Activated T-cell treated with anti-CD3 and anti-CD28 coated beads for 48 hours (primary cell): ENCODE results near the gene FAM193A.
"Not testable (repeated sequence)": the region's sequence is repeated elsewhere in the genome, so short reads cannot be mapped to it uniquely, and the experiment has no call there.

Experiments
- DNase-seq: peaks from one replicate; pipeline ENCODE4 v3.0.0-alpha.2; 2020; ENCODE audit warnings: low read depth

FAM193A gene

GRCh38 chr4:2615821-2616220, 79.4 kb downstream of the FAM193A start:
- DNase-seq, result no peak

DNA sequence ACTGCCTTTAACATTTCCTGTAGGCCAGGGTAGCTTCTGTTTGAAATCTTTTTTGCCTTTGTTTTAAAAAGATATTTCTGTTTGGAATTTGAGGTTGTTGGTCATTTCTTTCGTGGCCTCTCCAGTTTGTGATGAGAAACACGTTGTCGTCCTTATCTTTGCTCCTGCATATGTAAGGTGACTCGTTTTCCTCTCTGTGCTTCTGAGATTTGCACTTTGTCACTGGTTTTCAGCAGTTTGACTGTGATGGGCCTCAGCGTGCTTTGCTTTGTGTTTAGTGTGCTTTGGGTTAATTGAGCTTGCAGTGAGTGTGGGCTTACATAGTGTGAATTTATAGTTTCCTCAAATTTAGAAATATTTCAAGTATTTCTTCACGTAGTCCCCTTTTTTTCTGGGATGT, 81.5 kb downstream of the FAM193A start:
- no peak for DNase-seq

DNA sequence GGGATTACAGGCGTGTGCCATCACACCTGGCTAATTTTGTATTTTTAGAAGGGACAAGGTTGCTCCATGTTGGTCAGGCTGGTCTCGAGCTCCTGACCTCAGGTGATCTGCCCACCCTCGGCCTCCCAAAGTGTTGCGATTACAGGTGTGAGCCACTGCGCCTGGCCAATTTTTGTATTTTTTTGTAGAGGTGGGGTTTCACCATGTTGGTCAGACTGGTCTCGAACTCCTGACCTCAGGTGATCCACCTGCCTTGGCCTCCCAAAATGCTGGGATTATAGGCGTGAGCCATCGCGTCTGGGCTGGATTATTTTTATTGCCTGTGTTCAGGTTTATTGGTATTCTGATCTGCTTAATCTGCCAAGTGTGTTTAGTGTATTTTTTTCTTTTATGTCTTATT, 82.3 kb downstream of the FAM193A start:
- not testable (repeated sequence) for DNase-seq

GRCh38 chr4:2619459-2619858, 83.0 kb downstream of the FAM193A start:
- DNase-seq, result no peak

- no peak for DNase-seq
Measured at GRCh38 chr4:2621419-2621818, 85.0 kb downstream of the FAM193A start.

DNA sequence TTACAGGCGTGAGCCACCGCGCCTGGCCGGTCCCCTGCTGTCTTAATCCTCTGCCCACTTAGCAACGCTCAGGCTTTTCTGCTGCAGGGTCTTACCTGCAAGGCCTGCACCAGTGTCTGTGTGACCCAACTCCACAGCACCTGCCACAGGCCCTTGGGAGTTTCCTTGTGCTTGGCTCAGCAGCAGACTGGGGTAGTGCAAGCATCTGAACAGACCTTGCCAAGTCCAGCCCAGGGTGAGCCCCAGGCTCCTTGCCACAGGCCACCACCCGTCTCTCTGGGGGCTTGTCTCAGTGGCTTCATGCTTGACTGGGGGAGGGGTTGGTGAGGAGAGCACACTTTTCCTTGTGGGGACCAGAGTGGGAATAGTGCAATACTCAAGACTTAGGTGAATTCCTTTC, 87.0 kb downstream of the FAM193A start:
- no peak for DNase-seq

- DNase-seq, result no peak
Measured at GRCh38 chr4:2624782-2625530, 88.5 kb downstream of the FAM193A start.

DNA sequence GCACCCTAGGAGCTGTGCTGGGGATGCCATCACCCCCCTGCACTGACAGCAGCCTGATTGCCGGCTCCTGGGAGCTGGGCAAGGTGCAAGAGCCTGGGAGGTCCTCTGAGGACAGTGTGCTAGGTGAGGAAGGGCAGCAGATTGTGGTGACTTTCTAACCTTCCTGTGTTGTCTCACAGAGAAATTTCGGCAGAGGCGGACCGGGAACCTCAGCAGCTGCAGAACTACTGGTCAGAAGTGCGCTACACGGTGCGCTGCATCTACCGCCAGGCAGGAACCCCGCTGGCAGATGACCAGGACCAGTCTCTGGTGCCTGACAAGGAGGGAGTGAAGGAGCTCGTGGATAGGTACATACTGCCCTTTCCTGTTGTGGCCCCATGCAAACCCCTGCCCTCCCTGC, 89.8 kb downstream of the FAM193A start:
- no peak for DNase-seq

DNA sequence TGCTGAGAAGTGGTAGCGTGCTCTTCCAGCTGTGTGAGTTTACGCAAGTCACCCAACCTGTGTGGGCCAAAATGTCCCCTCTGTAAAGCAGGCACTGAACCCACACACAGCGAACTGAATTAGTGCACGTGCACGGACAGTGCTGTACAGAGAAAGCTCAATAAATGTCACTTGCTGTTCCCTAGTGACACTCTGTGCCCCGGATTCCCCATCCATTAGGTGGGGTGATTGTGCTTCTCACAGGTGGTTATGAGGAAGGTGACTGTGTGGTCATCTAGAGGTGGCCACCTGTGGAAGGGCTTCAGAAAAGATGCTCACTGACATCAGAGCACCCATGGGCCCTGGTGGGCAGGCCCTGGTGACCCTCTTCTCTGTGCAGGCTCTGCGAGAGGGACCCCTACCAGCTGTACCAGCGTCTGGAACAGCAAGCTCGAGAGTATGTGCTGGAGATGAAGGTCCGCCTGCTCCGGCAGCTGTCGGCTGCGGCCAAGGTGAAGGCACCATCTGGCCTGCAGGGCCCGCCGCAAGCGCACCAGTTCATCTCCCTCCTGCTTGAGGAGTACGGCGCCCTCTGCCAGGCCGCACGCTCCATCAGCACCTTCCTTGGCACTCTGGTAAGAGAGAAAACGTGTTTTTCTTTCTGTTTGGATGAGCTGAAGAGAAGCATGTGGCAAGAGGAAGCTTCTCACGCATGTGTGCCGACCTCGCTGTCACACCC, 94.3 kb downstream of the FAM193A start:
- DNase-seq, result no peak

GRCh38 chr4:2634014-2634413, 97.6 kb downstream of the FAM193A start:
- no peak for DNase-seq

DNA sequence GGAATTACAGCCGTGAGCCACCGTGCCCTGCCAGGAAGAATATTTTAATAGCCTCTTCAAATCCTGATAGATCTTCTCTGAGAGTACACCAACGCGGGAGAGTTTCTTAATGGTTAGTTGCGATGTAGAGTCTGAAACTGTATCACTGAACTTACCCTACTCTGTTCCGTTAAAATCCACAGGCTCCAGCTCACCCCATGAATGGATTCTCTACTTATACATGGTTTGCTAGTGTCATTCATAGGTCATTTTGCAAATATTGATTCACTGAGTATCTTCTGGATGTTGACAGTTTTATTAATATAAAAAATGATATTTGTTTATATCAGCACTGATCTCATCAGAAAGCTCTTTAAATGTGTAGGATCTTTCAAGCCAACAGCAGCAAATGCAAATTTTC, 99.9 kb downstream of the FAM193A start:
- no peak for DNase-seq

- DNase-seq, result not testable (repeated sequence)
Measured at GRCh38 chr4:2636994-2637393, 100.5 kb downstream of the FAM193A start.

- no peak for DNase-seq
Measured at GRCh38 chr4:2637956-2638552, 101.6 kb downstream of the FAM193A start.

DNA sequence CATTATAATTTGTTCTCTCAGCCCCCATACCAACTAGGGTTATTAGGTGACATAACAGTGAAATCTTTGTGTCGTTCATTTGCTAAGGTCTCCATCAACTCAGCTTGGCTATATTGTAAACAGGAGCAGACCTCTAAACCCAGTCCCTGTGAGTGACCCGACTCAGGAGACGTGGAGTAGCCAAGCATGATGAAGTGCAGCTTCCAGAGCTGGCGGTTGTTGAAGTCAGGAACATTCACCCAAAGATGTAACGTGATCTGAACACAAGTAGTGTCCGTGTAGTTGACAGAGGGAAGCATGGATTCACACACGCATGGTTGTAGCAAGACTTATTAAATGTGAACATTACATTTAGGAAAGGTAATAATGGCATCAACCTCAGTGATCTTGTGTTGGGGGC, 102.3 kb downstream of the FAM193A start:
- DNase-seq, result no peak

DNA sequence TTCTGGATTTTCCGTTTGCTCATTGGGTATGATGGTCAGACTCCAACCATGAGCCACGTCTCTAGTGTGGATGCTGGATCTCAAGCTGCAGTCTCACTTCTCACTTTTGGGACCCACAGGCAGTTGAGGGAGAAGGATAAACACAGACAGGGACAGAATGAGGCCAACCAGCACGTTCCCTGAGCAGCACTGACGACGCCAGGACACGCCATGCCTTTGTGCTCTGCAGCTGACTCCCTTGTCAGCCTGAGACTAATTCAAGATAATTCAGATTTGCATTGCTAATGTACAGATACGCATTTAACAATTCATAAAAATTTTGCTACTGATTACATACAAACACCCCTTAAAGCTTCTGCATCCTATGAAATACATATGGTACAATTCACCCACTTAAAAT, 106.5 kb downstream of the FAM193A start:
- no peak for DNase-seq

GRCh38 chr4:2643555-2643954, 107.1 kb downstream of the FAM193A start:
- DNase-seq, result no peak

GRCh38 chr4:2646396-2647149, 110.1 kb downstream of the FAM193A start:
- DNase-seq, result no peak

GRCh38 chr4:2647403-2648158, 111.1 kb downstream of the FAM193A start:
- DNase-seq, result no peak

- DNase-seq, result no peak
Measured at GRCh38 chr4:2648159-2648814, 111.8 kb downstream of the FAM193A start.

DNA sequence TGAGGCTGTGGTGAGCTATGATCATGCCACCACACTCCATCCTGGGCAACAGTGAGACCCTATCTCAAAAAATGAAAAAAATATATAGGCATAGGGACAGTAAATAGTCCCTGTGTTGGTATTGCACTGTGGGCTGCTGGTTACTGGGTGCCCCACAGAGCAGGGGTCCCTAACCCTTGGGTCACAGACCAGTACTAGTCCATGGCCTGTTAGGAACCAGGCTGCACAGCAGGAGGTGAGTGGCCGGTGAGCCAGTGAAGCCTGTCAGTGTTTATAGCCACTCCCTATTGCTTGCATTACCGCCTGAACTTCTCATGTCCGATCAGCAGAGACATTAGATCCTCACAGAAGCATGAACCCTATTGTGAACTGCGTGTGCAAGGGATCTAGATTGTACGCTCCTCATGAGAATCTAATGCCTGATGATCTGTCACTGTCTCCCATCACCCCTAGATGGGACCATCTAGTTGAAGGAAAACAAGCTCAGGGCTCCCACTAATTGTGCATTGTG, 113.2 kb downstream of the FAM193A start:
- DNase-seq, result no peak

- DNase-seq, result no peak
Measured at GRCh38 chr4:2650276-2650675, 113.8 kb downstream of the FAM193A start.
